KG1 (cell line): ENCODE data around the gene TAP1.

Source experiments
- DNase-seq: peaks from one replicate; lab custom pipeline; 2025; lab: John Stamatoyannopoulos, UW

The TAP1 gene

DNA sequence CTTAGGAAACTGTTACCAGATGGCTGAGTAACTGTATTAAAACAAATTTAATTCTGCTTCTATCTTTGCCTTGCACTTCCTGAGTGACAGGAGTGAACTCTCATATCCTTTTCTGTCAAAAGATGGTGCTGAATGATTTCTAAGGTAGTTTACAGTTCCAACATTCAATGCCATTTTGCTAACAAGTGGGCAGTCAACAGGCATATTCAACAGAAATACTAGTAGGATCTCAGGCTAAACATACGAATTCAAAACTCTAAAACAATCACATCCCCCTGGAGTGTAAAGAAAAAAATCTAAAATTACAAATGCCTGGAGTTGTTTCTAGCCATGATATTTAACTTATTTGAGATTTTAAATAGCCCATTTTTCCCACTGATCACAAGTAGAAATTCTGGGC is 7.2 kb upstream of the TAP1 start:
- no peak for DNase-seq

DNA sequence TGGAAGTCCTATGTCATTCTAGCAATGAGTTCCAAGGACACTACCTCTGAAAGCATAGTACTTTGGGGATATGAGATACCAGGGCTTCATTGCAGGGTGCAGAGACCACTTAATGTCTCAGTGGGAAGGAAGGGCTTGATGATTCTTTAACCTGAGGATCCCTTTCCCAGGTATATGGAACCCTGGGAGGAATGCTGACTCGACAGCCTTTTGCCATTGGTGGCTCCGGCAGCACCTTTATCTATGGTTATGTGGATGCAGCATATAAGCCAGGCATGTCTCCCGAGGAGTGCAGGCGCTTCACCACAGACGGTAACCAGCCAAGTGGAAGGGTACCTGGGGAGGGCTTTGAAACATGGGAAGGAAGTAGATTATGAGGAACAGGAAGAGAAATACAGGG is 4.7 kb upstream of the TAP1 start:
- DNase-seq = no peak

DNA sequence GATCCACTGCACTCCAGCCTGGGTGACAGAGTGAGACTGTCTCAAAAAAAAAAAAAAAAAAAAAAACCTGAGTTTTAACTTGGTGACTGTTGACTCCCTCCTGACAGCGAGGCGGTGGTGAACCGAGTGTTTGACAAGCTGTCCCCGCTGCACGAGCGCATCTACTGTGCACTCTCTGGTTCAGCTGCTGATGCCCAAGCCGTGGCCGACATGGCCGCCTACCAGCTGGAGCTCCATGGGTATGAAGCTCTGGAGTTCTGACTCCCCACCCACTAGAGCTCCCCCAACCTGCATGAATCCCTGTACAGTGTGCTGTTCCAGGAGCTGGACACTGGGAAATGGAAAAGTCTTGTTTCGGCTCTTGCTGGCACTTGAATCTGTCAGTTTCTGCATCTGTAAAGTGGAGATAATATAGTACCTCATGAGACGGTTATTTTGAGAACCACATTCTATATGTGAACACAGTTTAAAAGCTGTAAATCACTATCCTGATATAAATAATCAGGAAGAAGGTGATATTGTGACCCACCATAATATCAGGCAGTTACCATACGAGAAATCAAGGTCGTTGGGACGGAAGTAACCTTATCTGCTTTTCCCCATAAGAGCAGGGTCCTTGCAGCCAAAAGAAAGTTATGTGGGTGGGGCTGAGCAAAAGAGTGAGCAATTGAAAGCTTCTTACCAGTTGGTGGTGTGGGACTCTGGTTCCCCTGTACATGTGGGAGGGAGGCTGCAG is 3.8 kb upstream of the TAP1 start:
- no peak for DNase-seq

DNA sequence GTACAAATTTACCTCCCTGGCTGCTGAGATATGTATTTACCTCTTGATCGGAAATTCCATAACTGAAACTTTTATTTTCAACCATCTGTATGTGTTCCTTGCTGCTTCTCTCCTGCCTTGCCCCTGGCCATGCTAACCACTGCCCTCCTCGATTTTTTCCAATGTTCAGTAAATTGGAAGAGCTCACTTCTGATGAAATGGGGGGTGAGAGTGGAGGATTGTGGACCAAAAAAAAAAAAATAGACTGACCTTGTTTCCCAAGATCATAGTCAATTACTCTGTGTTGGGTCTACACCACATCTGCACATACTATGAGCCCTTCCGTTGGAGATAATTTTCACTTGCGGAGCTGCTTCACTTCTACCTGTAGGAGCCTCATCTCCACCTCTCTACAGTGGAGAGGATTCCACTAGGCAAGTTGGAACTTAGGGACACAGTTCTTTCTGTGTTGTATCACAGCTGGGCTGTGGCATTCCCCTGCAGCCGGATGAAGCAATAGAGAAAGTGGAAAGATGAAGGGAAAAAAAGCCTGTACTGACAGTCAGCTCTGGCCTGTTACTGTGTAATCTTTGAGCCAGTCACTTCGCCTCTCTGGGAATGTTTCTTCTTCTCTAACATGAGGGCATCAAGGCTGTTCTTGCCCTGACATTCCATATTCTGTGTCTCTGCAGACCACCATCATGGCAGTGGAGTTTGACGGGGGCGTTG is 2.1 kb upstream of the TAP1 start:
- DNase-seq = no peak

DNA sequence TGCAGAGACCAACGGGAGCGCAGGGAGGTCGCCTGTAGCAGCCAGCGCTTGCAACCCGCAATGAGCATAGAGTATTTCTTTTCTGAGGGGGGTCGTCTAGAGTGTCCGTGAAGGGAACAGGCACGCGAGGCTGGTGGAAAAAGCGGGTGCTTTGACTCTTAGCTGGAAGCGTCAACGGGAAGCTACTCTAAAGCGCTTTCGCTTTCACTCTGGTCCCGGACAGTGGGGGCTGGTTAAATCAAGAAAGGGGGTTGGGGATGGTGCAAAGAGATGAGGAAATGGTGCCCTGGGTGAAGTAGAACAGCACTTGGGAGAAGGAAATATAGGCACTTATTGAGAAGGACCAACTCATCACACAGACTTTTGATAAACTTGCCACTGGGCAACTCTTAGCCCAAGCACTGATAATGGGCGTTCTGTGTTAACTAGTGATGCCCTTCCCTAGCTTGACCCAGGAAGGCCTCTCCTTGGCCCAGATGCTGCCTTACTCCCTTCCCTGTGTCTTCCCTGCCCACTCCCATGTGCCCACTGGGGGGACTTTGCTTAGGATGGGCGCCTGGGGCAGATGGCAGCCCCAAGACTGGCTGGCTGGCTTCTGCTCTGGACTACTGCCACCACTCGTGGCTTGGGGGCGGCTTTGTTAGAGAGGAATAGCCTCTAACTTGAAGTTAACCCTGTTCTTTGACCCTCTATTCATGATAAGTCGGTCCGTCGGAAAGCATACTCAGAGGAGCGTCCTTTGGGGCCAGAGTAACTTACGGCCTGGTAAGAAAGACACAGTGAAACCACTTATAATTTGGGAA is 1.1 kb upstream of the TAP1 start:
- DNase-seq = peak; percentile 47

DNA sequence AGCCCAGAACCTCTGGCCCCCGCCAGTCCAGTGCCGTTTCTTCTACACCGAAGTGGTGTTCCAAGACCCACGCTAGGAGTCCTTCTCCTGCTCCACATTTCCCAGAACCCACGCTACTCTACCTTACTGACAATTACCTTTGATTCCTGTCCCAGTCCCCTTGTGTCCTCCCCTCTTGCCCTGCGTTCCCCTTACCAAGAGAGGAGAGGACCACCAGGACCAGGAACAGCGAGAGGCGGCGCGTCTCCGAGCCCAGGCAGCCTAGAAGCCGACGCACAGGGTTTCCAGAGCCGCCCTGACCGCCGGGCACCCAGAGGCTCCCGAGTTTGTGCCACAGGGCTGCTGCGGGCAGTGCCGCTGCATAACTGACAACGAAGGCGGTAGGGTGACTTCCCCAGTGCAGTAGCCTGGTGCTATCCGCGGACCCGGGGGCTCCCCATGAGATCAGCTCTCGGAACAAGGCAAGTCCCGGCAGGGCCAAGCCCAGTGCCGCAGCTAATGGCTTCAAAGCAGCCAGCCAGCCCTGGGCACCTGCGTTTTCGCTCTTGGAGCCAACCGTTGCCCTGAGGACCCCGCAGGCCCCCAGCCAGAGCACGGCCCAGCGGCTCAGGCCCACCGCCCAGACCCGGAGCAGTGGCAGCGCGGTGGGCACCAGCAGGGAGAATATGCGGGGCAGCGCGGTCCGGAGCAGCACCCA is 512 bp downstream of the TAP1 start:
- peak; percentile 58 for DNase-seq

DNA sequence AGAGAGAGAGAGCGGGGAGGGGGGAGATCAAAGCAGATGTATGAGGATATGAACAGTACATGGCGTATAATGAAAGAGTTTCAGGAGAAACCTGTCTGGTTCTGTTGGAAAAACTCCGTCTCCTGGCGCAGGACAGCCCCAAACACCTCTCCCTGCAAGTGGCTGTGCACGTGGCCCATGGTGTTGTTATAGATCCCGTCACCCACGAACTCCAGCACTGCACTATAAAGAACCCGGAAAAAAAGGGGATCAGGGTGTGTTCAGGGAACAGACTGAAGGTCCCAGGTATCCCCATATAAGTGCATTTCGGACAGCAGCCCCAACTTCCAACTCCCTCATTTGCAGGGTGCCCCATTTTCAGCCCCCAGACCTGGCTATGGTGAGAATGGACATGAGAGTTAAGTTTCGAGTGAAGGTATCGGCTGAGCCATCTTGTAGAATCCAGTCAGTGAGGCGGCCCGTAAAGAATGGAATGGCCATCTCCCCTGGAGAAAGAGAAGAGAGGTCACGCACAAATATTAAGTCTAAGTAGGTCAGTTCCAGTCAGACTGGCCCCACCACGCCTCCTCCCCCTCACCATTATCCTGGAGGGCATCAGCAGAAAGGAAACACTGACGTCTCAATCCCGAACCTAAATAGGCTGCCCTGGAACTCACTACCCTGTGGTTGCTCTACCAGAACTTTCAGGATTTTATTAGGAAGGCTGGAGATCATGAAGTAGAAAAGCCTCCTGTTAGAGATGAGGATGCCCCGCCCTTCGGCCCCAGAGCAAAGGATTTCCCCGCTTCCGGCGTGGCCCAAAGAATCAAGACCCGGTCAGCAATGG is 1.3 kb downstream of the TAP1 start:
- no peak for DNase-seq

DNA sequence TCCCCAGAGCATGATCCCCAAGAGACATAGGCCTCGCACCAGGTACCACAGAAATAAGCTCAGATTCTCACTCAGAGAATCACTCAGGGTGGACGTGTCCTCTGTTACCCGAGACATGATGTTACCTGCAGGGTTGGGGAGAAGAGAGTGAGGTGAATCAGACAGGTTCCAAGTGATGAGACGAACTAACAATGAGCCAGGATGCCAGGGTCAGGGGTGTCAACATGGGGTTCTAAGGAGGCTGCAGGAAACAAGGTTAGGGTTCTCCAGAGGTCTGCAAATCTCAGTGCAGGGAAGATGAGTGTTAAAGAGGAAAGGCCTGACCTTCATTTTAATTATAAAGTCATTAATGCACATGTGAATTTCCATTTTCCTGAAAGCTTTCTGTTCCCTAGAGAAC is 2.5 kb downstream of the TAP1 start:
- DNase-seq = no peak

DNA sequence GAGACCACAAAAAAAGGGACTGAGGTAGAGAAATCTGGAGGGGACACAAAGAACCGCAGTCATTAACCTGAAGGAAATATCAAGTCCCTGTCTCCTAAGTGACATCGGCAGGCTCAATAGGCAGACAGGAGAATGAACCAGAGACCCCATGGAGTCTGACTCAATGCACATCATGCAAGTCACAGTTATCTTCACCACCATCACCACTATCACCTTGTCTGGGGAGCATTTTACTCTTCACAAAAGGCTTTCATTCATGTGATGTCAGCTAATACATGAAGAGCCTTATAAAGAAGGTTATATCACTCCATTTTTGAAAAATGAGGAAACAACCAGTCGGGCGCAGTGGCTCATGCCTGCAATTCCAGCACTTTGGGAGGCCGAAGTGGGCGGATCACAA is 4.4 kb downstream of the TAP1 start:
- DNase-seq = no peak

DNA sequence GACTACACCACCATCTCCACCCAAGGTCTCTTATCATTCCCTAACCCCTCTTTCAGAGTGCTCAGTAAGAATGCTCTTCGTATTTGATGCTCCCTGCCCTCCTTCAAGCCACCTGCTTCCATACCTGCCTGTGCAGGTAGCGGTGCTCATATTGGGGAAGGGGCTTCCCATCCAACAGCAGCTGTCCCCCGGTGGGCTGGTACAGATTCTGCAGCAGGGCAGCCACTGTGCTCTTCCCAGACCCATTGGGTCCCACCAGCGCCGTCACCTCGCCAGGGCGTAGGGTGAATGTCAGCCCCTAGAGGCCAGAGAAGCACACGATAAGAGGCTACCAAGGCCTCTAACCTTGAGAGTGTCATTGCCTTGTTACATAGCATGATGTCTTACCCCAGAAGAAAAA is 5.7 kb downstream of the TAP1 start:
- DNase-seq = no peak

DNA sequence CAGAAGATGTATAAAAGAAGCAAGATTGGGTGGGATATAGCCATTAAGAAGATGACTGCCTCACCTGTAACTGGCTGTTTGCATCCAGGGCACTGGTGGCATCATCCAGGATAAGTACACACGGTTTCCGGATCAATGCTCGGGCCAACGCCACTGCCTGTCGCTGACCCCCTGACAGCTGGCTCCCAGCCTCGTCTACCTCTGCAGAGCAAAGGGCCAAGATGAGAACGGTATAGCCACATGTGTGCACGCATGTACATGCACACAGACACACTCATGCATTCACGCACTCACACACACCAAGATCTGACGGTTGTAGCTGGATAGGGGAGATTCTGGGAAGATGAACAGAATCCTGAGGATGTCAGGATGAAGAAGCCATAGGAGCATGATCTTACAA is 6.5 kb downstream of the TAP1 start:
- no peak for DNase-seq

DNA sequence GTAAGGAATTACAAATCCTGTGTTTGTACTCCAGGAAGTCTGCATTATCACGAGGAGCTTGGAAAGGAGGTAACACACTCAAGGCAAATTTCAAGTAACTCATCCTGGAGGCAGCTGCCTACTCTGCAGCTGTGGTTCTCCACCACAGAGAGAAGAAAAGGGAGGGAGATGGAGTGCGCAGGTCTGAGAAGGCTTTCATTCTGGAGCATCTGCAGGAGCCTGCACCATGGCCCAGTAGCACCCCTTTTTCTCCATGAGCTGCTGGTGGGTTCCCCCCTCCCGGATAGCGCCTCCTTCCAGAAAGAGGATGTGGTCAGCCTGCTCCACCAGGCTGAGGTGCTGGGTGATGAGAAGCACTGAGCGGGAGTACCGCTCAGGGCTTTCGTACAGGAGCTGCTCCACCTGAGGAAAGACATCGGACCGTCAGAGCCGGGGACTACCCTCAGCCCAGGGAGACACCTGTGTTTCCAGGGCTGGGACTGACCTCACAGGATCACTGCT is 8.1 kb downstream of the TAP1 start:
- peak; percentile 20 for DNase-seq

DNA sequence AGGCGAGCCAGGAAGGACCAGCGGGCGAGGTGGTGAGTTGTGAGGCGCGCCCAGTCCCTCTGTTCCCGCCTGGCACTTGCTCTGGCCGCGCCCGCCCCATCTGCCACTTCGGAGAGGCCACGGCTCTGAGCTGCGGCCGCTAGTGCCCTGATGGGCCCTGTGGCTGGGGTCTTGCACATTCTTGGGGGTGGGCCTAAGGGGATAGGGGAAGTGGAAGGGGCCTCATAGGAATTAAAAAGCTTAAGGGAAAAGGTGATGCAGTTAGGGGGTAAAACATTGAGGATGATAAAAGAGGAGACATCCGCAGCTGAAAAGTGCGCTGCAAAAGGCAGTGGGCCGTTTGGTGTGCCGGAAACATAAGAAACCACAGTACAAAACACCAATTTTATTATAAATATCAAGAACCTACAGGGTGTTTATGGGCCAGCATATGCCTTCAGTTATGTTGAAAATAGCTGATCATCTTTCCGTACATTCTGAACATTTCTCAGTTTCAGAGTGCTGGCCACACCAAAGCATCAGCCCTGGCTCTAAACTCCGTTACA is 8.6 kb downstream of the TAP1 start:
- DNase-seq = no peak

DNA sequence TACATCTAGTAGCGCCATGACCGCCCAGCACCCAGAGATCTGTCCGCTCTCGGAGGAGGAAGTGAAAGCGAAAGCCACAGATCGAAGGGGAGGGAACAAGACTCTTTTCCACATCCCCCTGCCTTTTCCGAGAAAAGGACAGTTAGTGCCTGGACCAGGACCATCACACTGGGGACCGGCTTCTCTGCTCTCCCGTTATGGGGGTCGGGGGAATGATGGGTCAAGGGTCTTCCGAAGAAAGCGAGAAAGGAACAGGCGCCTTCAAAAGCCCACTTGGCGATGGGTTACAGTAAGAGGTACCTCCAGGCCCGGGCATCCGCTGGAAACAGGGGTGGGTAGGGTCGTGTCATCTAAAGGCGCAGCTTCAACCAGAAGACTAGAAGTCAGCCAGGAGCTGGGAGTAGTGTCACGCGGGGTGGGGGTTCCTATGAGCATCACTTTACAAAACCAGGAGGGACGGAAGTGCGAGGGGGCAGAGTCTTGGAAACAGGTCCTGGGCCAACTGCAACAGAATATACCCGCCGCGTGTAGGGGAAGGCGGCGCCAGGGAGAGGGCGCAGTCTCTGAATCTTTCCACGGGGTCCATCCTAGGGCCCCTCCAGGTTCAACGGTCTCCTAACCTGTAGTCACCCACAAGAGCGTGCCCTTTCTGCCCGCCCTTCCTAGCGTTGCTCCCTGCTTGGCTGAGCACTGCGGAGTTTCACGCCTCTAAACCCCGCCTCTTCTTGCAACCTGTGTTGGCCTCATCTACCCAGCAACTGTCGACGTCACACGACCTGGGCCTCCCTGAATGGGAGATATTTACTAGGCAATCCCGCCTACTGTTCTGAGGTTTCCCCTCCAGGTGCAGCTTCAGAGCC is 9.3 kb downstream of the TAP1 start, which contains the start of gene PSMB8:
Gene PSMB8 (minus strand): TSS at position 69 of the 860 bp plus-strand sequence. CDS start 51 bp downstream, at position 18.
- peak; percentile 92 for DNase-seq

DNA sequence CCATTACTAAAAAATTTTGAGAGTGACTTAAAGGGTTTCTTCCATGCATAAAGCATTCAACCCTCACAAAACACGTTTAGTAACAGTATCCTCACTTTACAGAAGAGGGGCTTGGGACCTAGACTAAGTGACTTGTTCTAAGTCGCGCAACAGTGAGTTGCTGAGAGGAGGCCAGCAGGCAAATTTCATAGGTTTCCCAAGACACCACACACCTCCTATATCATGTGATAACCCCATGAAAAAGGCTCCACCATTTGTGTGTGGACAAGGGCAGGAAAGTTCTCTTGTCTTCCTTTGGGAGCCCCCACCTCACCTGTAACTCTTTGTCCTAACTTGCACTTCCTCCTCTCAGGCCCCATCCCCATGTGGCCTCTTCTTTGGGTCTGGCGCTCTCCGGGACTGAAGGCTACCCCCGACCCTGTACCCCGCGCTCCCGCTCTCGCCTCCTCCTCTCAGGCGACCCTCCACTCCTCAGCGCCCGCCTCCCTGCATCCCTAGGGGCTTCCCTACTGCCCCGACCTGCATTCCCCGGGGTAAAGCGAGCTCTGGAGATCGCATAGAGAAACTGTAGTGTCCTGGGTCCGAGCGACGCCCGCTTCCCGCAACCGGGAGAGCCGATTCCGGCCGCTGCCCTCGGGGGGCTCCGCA is 10.0 kb downstream of the TAP1 start:
- DNase-seq = peak; percentile 34

DNA sequence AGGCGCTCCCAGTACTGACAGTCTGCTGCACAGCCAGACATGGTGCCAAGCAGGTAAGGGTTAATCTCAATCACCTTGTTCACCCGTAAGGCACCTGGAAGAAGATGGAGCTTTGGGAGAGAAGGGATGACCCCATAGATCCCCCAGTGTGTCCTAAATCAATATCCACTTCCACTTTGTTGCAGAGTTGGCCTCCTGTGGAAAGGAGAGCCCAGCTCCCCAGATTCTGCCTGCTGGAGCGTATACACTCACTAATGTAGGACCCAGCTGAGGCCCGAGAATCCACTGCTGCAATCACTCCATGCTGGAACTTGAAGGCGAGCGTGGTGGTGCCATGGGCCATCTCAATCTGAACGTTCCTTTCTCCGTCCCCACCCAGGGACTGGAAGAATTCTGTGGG is 10.8 kb downstream of the TAP1 start:
- DNase-seq = no peak

DNA sequence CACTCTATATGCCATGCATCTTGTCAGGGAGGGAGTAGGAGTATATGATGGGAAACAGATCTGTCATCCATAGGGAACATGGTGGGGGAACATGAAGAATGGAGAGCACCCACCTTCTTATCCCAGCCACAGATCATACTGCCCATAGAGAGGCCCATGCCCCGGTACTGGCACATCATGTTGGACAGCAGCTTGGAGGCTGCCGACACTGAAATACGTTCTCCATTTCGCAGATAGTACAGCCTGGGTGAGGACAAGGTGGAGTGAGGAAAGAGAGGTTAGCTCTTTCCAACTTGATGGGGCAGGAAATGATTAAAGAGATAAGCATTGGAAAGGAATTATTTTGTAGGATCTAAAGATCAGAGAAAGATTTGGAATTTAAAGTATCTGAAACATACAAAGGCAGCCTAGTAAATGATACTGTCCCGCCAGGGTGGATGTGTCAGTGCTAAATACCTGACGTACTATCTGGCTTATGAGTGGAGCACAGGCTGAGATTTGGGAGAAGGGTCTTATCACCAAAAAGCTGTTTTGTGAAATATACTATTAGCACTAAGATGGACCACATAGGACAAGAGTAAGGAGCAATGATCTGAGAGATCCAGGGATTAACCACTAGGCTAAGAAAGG is 11.4 kb downstream of the TAP1 start:
- no peak for DNase-seq

DNA sequence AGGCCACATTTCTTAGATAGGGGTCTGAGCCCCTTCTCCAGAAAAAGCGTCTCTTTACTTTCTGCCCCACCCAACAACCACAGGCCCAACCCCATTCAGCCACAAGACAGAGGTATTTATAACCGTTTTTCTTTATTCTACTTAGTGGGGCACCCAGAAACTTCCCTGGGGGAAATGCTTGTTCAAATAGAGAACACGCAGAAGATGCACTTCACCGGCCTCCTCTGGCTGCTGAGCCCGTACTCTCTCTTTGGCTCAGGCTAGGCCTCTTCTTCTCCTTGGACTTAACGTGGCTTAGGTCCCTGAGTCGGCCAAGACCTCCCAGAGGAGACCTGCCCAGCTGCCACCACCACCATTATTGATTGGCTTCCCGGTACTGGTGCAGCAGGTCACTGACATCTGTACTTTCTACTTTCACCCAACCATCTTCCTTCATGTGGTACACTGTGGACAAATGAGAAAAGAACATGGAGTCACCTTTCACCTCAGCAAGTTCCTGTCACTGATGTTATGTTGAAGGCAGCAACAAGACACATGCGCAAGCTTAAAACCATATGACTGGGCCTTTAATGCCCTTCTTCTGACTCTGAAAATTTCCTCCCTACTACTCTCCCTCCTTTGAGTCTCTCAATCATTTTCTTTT is 12.8 kb downstream of the TAP1 start:
- DNase-seq = no peak
